Breast epithelium (tissue), 4 donors: ENCODE results near the gene CAPG. TPM values are rescaled to one million over a fixed set of nuclear protein-coding genes. Genes with fewer than 3 reads are reported as not detected.
"Not testable (repeated sequence)": the region's sequence is repeated elsewhere in the genome, so short reads cannot be mapped to it uniquely, and the experiment has no call there.

Experiments
- DNase-seq, 2 donors: peaks; one replicate each; pipeline ENCODE4 v3.0.0-alpha.2; 2019; ENCODE audit warnings: low spot score in 2 of 2
- H3K27ac ChIP-seq, 2 donors: fragments of 200-600 bp; sonication (generic) in 1 of 2; one replicate each; pipeline ENCODE4 v1.5.1; 2016 to 2019; ENCODE audit warnings: mild to moderate bottlenecking in 1 of 2
- H3K27me3 ChIP-seq, 2 donors: fragments of 200-600 bp; sonication (generic) in 1 of 2; one replicate each; pipeline versions ENCODE4 v1.5.1 to v1.6.0; 2017 to 2019; ENCODE audit warnings: control low read depth in 1 of 2, mild to moderate bottlenecking in 1 of 2
- H3K36me3 ChIP-seq: fragments of 200-600 bp; one replicate; pipeline ENCODE4 v1.5.1; 2019
- H3K4me1 ChIP-seq, 2 donors: fragments of 200-600 bp; sonication (generic); one replicate each; pipeline ENCODE4 v1.5.1; 2016 to 2019; ENCODE audit warnings: control low read depth in 1 of 2
- H3K4me3 ChIP-seq, 3 donors: fragments of 200-600 bp; sonication (generic); 1 replicate in 2 of 3; 2 replicates in 1 of 3; pipeline ENCODE4 v1.5.1; 2016 to 2019; ENCODE audit warnings: mild to moderate bottlenecking in 3 of 3, moderate library complexity in 2 of 3
- H3K9me3 ChIP-seq, 2 donors: fragments of 200-600 bp; sonication (generic) in 1 of 2; one replicate each; pipeline ENCODE4 v1.5.1; 2016 to 2019; ENCODE audit warnings: control low read depth in 1 of 2
- POLR2A ChIP-seq: fragments of 450-650 bp; IDR thresholded peaks from one replicate; pipeline ENCODE4 v1.6.1; 2016; ENCODE audit warnings: antibody characterized with exemption, mild to moderate bottlenecking, moderate library complexity
- POLR2AphosphoS5 ChIP-seq, 3 donors: sonication (generic); formaldehyde crosslinking; IDR thresholded peaks; one replicate each; pipeline ENCODE4 v1.6.1; 2017; ENCODE audit warnings: antibody characterized with exemption in 3 of 3
- intact Hi-C: fragments of 100-400 bp; cut with DNase I; formaldehyde crosslinking; loops from one replicate; pipeline ENCODE4 v1.15.1; 2023; ENCODE audit warnings: low total_unique reads
- total RNA-seq, 3 donors: library from RNA; depleted of rRNA; stranded (reverse); fragments of >200 nt; gene quantifications; one replicate each; pipeline ENCODE4 v1.1.0, GENCODE V29; 2016
- TF ChIP-seq, protein P1 (sequence below), 3 donors: fragments of 450-650 bp; IDR thresholded peaks; one replicate each; pipeline ENCODE4 v1.5.1; 2016 to 2017; ENCODE audit warnings: antibody characterized with exemption in 3 of 3, mild to moderate bottlenecking in 3 of 3, moderate library complexity in 3 of 3

CAPG gene
- total RNA-seq, 3 donors from 2014 or later, result 102 to 254 (median 109) TPM

DNA sequence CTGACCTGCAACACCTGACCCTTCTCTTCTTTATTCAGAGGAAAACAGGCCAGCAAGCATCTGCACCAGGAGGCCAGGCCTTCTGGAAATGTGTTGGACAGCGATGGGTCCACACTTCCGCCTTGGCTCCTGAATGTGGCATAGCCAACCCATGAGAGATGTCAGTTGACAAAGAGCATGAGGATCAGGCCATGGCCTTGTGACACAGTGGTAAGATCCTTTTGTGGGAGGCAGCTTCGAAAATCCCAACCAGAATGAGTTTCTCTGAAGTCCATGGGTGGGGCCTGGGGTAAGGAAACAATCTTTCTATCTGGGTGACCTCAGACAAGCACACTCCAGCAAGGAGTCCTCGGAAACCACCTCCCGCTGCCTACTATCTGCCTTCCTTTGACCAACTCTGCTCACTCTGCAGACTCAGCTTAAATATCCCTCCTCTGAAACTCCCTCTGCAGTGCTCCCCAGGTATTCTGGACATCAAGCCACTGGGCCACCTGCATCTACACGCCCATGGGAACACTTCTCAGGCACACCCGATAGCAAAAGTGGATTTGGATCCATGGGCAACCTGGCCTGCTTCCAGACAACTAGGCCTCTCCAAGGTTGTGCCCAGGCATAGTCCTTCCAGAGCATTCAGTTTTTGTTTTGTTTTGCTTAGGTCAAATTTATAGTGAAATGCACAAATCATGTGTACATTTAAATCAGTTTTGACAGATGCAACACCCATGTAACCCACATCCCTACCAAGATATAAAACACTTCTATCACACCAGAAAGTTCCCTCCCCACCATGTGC is 4.8 kb upstream of the CAPG start:
- H3K27me3 ChIP-seq, result no peaks in the 10 kb centered on the region
- peak overlapping the region in 1 of 2 donors; percentile 86 for H3K27ac ChIP-seq
- no peak for TF ChIP-seq POLR2A
- TF ChIP-seq, protein P1, sequence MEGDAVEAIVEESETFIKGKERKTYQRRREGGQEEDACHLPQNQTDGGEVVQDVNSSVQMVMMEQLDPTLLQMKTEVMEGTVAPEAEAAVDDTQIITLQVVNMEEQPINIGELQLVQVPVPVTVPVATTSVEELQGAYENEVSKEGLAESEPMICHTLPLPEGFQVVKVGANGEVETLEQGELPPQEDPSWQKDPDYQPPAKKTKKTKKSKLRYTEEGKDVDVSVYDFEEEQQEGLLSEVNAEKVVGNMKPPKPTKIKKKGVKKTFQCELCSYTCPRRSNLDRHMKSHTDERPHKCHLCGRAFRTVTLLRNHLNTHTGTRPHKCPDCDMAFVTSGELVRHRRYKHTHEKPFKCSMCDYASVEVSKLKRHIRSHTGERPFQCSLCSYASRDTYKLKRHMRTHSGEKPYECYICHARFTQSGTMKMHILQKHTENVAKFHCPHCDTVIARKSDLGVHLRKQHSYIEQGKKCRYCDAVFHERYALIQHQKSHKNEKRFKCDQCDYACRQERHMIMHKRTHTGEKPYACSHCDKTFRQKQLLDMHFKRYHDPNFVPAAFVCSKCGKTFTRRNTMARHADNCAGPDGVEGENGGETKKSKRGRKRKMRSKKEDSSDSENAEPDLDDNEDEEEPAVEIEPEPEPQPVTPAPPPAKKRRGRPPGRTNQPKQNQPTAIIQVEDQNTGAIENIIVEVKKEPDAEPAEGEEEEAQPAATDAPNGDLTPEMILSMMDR (IDR thresholded peaks at IDR 0.05), result no peak
- no peak for TF ChIP-seq POLR2AphosphoS5 (IDR thresholded peaks at IDR 0.05)
- H3K4me3 ChIP-seq, result no peak overlapping the region
- no peak for DNase-seq
- no peaks in the 10 kb centered on the region for H3K9me3 ChIP-seq
- H3K4me1 ChIP-seq, result peaks cover 4 to 12% of the 10 kb centered on the region in 2 donors
- H3K36me3 ChIP-seq, result no peaks in the 10 kb centered on the region
- intact Hi-C loops, result no loop called here

DNA sequence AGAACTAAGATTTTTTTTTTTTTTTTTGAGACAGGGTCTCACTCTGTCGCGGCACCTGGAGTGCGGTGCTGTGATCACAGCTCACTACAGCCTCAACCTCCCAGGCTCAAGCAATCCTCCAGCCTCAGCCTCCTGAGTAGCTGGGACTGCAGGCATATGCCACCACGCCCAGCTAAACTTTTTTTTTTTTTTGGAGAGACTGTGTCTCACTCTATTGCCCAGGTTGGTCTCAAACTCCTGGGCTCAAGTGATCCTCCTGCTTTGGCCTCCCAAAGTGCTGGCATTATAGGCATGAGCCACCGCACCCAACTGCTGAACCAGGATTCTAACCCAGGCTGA is 4.2 kb upstream of the CAPG start:
- Histone ChIP-seq H3K4me1 (peaks cover 6 to 16% of the 10 kb centered on the region in 2 donors), H3K27ac (peak overlapping the region in 1 of 2 donors; percentile 86), H3K4me3 (peak overlapping the region in 2 of 3 donors; percentile 75 to 85)
- intact Hi-C loops, H3K27me3 ChIP-seq, DNase-seq, H3K9me3 ChIP-seq, H3K36me3 ChIP-seq: not testable (repeated sequence)

DNA sequence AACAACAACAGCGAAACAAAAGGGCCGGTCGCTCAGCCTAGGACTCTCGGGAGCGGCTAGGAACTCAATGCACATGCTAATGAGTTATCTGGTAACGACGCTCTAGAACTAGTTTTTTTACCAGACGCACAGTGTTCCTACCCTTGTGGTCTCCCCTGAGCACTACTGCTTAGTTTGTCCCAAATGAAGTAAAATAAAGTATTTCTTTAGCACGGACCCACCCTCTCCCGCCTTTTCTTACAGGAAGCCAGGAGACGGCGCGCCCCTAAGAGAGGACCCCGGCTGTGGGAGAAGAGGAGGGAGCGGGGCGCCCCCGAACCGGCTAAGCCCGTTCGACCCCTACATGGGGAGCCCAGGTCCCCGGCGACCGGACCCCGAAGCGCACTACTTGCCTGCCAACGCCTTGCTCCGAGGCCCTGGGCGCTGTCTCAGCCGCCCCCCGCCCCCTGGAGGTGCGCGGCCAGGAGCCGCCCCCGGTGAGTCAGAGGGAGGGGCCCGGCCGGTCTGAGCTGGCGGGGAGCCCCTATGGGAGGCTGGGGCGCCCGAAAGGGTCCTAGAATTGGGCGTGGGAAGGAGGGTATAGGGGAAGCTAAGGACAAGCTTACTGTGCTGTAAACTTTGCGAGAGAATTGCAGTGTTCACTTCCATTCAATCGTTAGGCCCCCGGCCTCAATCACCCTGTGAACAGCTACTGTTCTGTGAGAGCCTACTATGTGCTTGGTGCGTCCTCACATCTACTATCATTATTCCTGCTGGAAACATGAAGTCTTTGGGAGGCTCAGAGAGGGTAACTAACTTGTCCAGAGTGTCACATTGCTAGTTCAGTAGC is 3.6 kb upstream of the CAPG start:
- Histone ChIP-seq H3K4me1 (peaks cover 12 to 16% of the 10 kb centered on the region in 2 donors), H3K9me3 (no peaks in the 10 kb centered on the region), H3K27me3 (no peaks in the 10 kb centered on the region), H3K4me3 (peak overlapping the region; percentile 56 to 85 (median 75)), H3K27ac (peak overlapping the region; percentile 86 to 90), H3K36me3 (no peaks in the 10 kb centered on the region)
- DNase-seq, result peak in 1 of 2 donors; percentile 68
- intact Hi-C loops, result no loop called here
- TF ChIP-seq POLR2AphosphoS5 (IDR thresholded peaks at IDR 0.05) (peak in 2 of 3 donors; percentile 51 to 75), POLR2A (peak; percentile 58)
- TF ChIP-seq, protein P1 (IDR thresholded peaks at IDR 0.05), result no peak

DNA sequence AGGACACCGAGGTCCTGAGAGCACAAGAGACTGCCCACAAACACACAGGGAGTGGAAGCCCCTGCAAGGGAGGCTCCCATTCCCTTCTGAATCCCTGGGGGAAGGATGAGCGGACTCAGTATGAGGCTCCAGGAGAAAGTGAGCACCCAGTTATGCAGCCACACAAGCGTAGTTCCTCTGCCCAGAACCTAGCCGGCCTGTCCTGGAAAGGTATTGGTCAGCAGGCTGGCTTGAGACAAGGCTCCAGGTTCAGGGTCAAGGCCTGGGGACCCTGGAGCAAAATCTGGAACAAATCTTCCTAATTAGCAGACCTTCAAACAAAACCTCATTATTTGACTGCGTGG is 1.2 kb upstream of the CAPG start:
- peak overlapping the region; percentile 36 to 81 for H3K27ac ChIP-seq
- intact Hi-C loops, result no loop called here
- no peak overlapping the region for H3K4me3 ChIP-seq
- no peaks in the 10 kb centered on the region for H3K27me3 ChIP-seq
- no peak for TF ChIP-seq POLR2AphosphoS5 (IDR thresholded peaks at IDR 0.05)
- TF ChIP-seq, protein P1 (IDR thresholded peaks at IDR 0.05), result no peak
- TF ChIP-seq POLR2A, result no peak
- peaks cover 10 to 13% of the 10 kb centered on the region in 2 donors for H3K4me1 ChIP-seq
- no peaks in the 10 kb centered on the region for H3K36me3 ChIP-seq
- no peaks in the 10 kb centered on the region for H3K9me3 ChIP-seq
- no peak for DNase-seq

DNA sequence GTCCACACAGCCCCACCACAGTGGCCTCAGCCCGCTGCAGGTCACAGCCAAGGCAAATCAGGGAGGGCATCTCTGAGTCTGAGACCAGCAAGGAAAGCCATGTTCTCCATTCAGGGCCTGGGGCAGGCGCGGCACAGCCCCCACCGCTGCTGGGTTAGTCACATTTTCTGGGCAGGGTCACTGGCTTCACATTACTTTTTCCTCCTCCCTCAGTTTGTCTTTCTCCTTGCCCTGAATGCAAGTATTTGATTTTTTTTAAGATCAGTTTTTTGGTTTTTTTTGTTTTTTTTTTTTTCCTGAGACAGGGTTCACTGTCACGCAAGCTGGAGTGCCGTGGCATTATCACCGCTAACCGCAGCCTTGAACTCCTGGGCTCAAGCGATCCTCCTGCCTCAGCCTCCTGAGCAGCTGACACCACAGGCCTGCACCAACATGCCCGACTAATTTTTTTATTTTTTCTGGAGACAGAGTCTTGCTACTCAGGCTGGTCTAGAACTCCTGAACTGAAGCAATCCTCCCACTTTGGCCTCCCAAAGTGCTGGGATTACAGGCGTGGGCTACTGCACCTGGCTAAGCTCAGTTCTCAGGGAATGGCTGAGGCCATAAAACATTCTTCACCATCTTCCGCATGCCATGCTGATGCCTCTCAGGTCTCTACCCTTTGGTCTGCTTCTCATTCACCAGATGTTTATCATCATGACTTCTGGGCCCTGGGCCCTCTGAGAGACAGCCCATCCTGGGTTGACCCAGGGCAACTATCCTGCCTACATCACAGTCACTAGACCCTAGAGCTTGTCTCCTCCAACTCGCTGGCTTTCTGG is 628 bp upstream of the CAPG start:
- intact Hi-C loops, result no loop called here
- no peaks in the 10 kb centered on the region for H3K36me3 ChIP-seq
- H3K4me1 ChIP-seq, result peaks cover 10 to 13% of the 10 kb centered on the region in 2 donors
- TF ChIP-seq, protein P1 (IDR thresholded peaks at IDR 0.05), result no peak
- TF ChIP-seq POLR2A, result no peak
- no peak for TF ChIP-seq POLR2AphosphoS5 (IDR thresholded peaks at IDR 0.05)
- H3K27me3 ChIP-seq, result no peaks in the 10 kb centered on the region
- no peak for DNase-seq
- no peaks in the 10 kb centered on the region for H3K9me3 ChIP-seq
- peak overlapping the region in 2 of 3 donors; percentile 36 to 60 for H3K4me3 ChIP-seq
- peak overlapping the region; percentile 81 to 86 for H3K27ac ChIP-seq
